Ovary (tissue), 3 donors: ENCODE results near the gene LMX1B.

Source experiments
- CTCF ChIP-seq, 3 donors: fragments of 450-650 bp in 2 of 3; fragments of 200-600 bp in 1 of 3; IDR thresholded peaks; one replicate each; pipeline versions ENCODE4 v1.5.1 to v1.8.0; 2016 to 2022; ENCODE audit warnings: antibody characterized with exemption in 3 of 3, mild to moderate bottlenecking in 1 of 3
- EP300 ChIP-seq: sonication (generic); formaldehyde crosslinking; IDR thresholded peaks from one replicate; pipeline ENCODE4 v1.6.1; 2017; ENCODE audit warnings: antibody characterized with exemption
- donor health status: DM: no; HTN: no; CAD: no.

- no peak for TF ChIP-seq EP300
- no peak for TF ChIP-seq CTCF (IDR thresholded peaks at IDR 0.05)
Observed at GRCh38 chr9:126661521-126662251, 48.0 kb downstream of the LMX1B start.
